GM19238 (cell line): ENCODE data around the gene ADD3.
"Not testable (repeated sequence)": the region's sequence is repeated elsewhere in the genome, so short reads cannot be mapped to it uniquely, and the experiment has no call there.

Experiments used
- DNase-seq: peaks from one replicate; pipeline ENCODE4 v3.0.0; 2011; ENCODE audit warnings: low spot score; ENCODE audit not compliant: insufficient read length

ADD3 gene

DNA sequence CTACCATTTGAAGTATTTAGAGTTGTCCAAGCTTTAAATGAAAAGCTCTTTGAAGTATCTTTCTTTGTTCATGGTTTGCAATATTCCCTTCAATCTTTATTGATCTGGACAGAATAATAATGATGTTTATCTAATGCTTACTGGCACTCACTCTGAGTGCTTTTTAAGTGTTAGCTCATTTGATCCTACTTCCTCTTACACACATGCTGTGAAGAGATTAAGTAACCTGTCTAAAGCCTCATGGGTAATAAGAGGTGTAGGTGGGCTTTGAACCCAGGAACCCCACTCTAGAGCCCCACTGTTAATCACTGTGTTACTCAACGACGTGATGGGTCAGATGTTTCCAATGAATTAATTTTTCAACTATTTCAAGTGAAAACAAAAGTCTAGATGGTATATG is 31.1 kb upstream of the ADD3 start:
- DNase-seq = no peak

- DNase-seq = no peak
These were observed 30.4 kb upstream of the ADD3 start for GRCh38 chr10:109977382-109977806.

DNA sequence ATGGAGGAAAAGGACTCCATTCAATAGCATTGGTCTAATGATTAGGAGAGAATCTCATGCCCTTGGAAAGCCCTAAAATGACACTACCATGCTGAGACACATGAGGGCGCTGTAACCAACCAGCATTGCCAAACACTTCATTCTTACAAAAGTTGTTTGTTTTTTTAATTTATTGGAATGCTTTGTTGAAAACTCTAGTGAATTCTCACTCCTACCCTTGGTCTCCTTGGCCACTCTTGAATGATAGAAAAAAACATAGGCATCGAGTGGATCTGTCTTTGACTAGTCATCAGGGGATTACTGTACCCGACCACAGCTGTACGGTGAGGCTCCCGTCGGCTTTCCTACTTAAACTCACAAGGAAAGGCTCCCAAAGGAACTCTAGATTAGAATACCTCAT is 29.3 kb upstream of the ADD3 start:
- peak; percentile 14 for DNase-seq

DNA sequence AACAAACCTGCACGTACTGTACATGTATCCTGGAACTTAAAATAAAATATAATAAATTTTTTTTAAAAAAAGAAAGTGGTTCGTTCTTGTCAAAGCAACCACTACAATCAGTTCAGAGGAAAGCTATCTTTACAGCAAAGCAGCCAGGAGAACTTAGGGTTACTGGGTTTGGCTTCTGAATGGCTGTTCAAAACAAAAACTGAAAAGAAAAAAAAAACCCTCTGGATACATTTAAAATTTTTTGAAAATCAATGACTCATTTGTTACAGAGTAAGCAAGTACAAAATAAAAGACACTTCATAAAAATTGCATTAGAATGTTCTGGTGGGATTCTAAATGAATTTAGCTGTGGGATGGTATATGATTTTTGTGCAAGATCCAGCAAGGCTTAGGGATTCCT is 28.6 kb upstream of the ADD3 start:
- no peak for DNase-seq

DNA sequence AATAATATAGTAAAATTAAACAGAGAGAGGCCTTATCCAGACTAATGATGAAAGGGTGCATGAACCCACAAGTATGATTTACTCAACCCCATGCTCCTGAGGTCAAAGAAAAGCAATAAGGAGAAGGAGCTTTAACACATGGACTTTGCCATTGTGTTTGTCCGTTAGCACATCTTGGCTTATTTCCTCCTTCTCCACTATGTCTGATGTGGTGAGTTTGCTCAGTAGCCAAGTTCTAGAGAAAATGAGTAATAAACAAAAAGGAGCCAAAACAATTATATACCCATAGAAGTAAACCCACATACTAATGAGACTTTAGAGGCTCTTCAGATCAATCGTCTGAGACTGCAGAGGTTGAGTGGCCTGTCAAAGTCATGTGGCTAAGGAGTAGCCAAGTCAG is 26.1 kb upstream of the ADD3 start:
- no peak for DNase-seq

DNA sequence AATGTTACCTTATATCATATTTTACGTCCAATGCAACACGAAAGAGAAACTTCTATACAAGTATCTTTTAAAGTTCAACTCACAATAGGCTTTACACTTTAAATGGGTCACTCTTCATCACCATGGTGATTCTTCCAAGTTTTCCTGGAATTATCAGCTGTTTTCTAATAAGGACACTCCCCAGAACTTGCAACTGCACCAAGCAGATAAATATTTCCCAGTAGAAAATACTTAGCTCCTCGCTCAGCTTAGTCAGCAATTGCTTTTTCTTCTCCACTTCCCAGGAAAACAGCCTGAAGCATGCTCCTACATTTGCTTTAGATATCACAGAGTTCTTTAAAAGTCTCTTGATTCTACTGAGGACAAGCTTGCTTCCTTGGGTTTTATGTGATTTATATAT is 25.7 kb upstream of the ADD3 start:
- DNase-seq = no peak

DNA sequence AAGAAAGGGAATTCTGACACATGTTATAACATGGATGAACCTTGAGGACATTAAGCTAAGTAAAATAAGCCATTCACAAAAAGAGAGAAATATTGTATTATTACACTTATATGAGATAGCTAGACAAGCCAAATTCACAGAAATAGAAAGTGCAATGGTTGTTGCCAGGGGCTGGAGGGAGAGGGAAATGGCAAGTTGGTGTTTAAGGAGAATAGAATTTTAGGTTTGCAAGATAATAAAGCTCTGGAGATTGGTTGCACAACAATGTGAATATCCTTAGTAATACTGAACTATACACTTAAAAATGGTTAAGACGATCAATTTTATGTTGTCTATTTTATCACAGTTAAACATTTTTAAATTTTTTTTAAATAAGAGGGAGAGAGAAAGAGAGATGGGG is 25.0 kb upstream of the ADD3 start:
- DNase-seq = no peak

DNA sequence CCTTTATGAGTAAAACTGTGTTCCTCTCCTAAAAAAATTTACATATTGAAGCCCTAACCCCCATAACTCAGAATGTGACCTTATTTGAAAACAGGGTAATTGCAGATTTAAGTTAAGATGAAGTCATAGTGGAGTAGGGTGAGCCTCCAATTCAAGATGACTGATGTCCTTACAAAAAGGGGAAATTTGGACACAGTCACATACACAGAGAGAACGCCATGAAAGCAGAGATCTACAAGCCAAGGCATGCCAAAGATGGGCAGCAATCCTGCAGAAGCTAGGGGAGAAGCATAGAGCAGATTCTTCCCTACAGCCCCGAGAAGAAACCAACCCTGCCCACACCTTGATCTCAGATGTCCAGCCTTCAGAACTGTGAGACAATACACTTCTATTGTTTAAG is 23.8 kb upstream of the ADD3 start:
- no peak for DNase-seq

GRCh38 chr10:109985768-109986167 is 22.0 kb upstream of the ADD3 start:
- DNase-seq = not testable (repeated sequence)

DNA sequence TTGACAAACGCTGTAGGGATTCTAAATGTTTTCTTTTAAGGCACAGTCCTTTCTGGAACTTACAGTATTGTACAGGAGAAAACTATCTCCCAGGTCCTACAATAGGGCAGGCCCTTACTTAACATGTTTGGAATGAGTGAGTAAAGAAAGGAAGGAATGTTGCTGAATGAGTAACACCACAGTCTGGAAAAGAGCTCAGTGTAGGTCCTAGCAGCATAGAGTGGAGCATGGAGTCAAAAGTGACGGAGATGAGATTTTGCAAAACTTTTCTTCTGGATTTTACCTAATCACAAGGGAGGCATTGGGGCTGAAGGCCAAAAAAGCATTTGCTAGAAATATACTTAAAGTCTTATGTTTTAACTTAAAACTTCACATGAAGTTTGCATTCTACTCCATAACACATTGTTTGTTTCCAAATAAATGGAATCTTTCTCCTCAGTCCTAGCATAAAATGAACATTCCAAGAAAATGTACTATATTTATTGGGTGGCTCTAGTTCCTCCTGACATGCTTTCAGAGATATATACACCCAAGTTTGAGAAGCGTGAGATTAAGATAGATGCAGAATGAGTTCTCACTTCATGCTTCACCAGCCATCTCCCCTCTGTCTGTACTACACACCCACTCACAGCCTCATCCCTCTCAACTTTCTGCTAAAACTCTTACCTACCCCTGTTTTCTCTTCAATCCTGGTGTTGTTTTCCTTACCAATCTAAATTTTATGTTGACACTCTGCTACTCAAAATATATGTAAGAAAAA is 20.2 kb upstream of the ADD3 start:
- DNase-seq = no peak

- no peak for DNase-seq
These were observed 19.6 kb upstream of the ADD3 start for GRCh38 chr10:109988212-109988596.

GRCh38 chr10:109991266-109991855 is 16.4 kb upstream of the ADD3 start:
- DNase-seq = no peak

DNA sequence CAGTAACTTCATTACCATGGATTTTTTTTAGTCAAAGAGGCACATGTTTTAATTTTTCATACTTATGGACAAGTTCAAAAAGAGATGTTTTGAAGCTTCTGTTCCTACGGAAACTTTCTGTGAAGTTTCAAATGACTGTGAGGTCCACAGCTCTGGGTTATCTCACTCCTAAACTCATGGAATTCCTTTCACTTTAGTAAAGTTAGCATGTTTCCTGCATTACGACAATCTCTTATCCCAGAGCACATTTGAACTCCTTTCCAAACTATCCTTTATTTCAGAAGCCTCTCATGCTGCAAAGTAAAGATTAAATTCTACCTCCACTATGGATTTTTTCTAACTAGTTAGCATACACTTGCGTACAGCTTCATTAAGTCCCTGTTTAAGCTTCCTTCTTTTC is 15.3 kb upstream of the ADD3 start:
- DNase-seq = no peak

GRCh38 chr10:109993551-109994330 is 14.0 kb upstream of the ADD3 start:
- no peak for DNase-seq

DNA sequence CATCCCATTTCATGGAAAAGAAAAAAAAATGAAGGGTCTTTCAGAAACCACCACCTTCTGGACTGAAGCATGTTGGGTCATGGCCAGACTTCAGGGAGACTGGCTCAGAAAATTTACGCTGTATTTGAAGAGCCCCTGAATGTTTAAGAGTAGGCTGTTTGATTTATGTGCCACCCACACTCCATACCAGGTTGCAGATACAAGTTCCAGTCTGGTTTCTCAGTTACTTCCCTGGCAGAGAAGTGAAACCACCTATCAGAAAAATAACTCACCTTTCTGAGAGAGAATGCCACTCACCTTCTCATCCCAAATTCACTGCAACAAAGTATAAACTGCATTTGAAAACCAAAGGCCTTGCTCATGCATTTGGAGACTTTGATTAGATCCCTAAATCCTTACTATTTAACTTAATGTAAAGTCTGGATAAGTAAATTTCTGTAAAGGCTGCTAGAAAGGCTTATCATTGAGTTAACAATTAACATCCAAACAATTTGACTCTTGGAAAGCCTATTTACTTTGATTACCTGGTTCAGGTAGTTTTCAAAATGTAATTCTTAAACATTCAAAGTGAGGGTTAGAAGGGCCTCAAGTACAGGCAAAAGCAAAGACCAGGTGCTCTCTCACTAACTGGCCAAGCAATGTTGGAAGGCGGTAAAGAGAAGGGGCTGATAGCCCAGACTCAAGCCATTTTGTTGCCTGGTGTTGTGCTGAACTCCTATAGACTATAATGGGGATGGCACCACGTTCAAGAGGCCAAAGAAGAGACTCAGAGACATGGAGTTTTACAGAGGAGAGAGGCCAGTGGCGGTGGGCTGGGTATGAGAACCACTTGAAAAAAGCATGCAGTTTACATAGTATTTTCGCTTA is 12.8 kb upstream of the ADD3 start:
- DNase-seq = no peak

DNA sequence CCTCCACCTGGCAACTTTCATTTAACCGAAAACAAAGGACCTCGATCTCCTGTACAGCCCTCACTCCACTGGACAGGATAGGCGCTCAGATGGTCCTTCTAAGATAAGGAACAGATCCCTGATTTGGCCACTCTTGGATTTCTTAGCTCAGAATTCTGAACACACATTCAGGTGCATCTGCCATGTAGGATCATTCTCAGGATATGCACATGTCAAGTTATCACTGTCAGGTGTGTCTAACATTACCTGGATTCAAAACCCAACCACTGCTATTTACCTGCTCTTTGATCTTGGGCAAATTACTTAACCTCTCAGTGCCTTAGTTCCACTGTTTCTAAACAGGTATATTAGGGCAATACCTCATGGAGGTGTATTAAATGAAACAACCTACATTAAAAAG is 12.2 kb upstream of the ADD3 start:
- DNase-seq = no peak

DNA sequence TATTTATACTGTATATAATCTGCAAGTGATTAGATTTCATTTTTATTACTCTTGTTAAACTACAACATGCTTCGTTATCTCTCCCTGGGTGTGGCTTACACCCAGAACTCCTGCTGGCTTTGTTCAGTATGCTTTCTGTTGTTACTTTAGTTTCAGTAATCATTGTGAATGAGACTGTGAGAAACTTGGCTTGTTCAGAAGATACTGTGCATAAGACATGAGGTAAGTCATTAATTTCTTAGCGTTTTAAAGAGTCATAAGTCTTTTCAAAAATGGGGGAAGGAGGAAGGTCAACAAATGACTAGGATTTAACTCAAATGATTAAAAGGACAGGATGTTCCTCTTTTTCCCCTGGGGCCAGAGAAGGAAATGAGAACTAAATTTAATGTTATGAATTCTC is 11.6 kb upstream of the ADD3 start:
- no peak for DNase-seq

DNA sequence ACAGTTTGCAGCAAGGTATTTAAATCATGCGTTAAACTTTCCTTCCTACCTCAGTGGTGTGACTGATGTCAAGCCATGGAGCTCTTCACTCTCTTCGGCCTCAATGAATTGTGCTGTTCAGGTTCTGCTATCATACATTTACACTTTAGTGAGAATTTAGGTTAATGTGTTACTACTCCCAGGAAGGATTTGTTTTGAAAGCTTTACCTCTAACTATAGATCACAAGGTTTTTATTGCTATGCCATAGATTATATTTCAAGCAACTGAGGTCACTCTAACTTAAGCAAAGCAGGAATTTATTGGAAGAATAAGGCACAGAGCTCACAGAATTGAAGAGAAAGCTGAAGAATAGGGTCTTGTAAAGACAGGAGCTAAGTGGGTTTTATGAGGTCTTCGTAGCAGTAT is 11.0 kb upstream of the ADD3 start:
- no peak for DNase-seq

GRCh38 chr10:109997233-109997632 is 10.6 kb upstream of the ADD3 start:
- no peak for DNase-seq

DNA sequence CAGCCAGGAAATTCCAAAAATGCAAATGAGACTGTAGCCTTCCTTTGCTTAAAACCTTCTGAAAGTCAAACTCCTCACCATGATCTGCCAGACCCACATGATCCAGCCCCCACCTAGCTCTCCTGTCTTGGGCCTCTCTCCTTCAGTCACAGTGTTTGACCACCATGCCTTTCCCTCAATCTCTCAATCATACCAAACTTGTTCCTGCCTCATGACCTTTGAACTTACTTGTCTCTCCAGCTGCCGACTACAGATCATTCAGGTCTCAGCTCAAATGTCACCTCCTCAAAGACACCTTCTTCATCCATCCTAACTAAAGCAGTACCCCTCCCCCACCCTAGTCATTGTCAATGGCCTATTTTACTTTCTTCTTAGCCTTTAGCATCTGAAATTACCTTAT is 9.3 kb upstream of the ADD3 start:
- no peak for DNase-seq

DNA sequence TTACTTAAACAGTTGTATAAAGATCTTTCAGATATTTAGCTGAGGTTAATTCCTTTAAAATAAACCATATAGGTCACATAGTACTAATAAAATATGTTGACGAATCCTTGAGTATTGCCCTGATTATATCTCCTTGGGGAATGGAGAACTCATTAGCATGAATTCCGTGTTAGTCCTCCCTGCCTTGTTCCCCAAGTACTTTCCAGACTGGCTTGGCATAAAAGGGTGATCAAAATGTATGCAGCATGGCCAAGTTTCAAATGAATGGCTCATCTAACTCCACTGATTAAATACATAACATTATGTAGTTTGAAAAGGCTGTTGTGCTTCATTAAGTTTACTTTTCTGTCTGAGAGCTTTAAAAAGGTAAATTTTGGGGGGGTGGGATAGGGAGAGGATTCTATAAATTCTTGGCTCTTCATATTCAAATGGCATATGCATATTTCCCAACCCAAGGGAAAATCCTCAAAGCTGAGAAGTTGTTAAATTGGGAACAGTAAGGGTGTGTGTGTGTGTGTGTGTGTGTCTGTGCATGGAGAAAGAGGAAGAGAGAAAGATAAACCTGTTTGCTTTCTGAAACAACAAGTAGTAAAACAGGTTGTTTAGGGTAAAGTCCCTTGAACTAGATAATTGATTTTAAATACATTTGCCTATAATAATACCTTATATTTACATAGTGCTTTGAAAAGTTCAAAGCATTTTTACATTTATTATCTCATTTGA is 4.8 kb upstream of the ADD3 start:
- DNase-seq = no peak
